ENCODE results near the gene SYMPK.

The SYMPK gene

DNA sequence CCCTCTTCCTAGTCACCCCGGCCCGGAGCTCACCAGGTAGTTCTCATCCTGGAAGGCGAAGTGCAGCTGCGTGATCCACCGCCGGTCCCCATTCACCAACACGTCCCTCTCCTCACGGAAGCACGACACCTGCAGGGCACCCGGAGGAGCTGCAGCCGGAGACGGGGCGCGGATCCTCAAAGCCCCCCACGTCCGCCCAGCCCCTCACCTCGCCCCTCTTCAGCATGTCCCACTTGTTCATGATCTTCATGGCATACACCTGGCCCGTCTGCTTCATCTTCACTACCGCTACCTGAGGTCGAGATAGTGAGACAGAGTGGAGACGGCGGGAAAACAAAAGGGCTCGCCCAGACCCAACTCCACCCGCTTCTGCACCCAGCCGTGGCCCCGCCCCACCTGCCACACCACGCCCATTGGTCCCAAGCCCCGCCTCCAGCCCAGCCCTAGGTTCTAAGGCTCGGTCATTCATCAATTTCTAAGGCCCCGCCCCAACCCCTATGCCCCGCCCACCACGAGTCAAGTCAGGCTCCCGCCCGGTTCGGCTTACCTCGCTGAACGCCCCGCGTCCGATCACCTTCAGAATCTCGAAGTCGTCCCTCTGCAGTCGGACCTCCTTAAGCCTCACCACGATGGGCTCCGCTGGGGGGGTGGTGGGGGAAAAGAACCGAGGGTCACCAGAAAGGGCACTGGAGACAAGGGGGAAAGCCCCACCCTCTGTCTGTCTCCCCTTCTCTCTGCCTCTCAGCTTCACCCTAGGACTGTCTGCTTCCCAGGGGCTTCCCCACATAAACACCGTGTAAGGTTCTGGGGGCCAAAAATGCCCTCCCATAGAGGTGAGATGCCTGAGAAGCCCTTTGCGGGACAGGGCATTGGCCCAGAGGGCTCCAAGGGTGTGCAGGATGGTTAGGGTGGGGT, 83.5 kb downstream of the SYMPK start:
- DNase-seq = peak; percentile 95

DNA sequence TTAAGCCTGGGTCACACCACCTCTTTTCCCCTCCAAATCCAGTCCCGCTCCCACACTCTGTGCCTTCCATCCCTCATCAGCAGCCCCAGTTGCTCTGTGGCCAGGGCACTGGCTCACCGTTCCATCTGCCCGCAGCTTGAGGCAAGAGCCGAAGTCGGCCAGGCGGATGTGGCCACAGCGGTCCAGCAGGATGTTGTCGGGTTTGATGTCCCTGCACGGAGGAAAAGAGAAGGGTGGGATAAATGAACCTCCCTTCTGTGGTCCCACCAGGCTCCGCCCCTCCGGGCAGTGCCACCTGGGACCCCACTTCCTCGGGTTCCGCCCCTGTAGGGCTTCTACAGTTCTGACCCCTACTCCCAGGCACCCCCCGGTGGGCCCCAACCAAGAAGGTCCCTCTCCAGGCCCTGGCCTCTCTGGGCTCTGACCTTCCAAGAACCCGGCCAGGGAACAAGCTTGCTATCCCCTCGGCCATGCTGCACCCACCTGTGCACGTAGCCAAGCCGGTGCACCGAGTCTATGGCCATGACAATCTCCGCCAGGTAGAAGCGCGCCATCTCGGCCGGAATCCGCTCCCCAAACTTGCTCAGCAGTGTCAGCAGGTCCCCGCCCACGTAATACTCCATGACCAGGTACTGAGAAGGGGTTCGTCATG, 84.8 kb downstream of the SYMPK start:
- DNase-seq = no peak

DNA sequence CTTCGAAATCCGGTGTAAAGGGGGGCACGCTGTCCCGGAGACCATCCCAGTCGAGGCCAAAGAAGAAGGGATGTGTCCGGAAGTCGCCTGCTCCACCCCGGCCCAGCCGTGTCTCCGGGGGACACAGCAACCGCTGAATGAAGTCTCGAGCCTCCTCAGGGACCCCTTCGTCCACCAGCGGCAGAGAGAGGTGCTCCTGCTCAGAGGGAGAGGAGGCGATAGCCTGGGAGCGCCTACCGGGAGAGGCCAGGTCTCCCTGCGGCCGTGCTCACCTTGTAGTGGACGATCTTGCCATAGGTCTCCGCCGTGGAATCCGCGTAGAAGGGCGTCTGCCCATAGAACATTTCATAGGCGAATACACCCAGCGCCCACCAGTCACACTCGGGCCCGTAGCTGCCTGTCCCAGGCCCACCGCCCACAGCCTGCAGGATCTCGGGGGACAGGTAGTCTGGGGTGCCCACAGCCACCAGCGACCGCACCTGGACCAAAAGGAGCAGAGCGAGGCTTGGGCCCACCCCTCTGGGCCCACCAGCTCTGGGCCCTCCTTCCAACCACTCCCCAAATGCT, 85.5 kb downstream of the SYMPK start:
- DNase-seq = no peak

DNA sequence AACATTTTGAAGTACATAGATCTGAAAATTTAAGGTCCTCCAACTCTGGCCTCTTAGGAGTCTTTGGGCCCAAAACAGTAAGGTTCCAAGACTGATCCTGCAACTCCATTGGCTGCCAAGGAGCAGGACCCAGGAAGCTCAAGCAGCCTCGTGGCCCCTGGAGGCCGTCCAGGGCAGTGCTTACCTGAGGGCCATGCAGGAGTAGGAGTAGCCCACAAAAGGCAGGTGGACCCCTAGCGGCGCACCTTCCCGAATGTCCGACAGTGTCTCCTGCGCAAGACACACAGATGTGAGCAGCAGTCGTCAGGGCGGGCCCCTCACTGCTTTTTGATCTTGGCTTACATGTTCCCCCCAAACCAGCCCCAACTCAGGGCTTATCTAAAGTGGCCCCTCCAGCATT, 88.2 kb downstream of the SYMPK start:
- DNase-seq = no peak

DNA sequence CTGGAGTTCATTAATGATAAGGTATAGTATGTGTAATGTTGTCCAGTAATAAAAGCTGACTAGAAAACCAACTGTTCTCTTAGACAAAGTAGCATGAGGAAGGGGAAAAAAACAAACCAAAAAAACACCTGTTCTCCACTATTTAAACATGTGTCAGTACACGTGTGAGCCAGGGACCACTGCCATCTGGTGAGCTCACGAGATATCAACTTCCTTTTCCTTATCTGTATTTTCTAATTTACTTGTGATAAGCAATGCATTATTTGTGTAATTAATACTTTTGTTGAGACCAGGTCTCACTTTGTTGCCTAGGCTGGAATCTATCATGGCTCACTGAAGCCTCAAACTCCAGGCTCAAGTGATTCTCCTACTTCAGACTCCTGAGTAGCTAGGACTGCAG, 89.6 kb downstream of the SYMPK start:
- no peak for DNase-seq

DNA sequence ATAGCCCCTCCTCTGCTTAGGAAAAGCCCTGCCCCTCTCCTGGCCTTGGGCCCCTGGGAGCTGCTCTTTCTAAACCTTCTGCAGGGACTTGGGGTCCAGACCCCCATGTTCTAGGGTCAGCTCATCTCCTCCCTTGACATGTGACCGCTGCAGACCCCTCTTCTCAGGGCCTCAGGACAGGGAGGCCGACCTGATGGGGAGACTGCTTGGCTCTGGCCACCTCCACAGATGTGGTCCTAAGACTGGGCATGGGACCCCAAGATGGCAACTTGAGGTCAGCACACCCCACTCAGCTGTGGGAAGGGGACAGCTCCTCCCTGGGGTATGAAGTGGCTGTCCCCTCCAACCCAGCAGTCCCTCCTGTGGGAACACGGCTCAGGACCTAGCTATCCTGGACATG, 90.0 kb downstream of the SYMPK start:
- no peak for DNase-seq

DNA sequence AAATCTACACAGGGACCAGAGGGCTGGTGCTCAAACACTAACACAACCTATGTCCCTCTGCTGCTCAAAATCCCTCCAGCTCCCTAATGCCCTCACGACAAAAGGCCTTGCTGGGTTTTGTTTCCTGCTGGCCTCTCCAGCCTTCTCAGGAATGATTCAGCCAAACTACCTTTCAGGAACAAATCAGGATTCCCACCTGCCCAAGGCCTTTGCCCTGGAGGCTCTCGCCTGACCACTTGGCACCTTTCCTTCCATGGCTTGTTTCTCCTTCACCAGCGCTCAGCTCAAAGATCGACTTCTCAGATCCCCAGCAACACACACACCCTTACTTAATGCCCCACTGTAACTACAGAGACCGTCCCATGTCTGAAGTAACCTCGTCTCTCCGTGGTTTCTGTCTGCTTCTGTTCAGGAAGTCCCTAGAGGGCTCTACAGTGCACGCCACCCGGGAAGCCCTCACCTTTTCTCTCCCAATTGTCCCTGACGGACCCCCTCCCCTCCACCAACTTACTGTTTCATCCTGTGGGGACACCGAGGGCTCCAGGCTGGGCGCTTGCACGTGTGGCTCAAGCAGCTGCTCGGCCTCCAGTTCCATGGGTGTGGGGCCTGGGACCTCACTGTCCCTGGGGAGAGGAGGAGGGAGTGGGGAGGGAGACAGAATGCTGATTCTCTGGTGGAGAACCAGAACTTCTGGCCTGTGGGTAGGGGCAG, 90.7 kb downstream of the SYMPK start:
- DNase-seq = no peak

DNA sequence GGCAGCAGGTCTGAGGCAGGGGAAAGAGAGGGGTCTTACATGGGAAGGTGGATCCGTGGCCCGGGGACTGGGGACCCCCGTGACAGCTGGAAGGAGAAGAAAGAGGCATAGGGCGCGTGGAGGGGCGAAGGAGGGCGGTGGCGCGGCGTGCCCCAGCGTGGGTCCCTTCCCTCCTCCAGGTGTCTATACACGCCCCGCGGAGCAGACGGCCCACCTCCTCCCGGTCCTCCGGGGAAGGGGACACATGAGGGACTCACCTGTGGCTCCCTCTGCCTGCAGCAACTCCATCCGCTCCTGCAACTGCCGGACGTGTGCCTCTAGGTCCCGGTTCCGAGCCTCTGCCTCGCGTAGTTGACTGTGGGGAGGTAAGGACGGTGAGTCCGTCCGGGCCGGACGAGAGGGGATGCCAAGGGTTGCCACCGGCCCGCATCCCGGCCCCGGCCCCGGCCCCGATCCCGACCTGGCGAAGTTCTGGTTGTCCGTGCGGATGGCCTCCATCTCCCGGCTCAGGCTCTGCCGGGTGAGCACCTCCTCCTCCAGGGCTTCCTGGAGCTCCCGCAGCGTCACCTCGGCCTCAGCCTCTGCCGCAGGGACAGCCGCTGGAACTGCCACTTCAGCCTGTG, 91.5 kb downstream of the SYMPK start:
- no peak for DNase-seq

DNA sequence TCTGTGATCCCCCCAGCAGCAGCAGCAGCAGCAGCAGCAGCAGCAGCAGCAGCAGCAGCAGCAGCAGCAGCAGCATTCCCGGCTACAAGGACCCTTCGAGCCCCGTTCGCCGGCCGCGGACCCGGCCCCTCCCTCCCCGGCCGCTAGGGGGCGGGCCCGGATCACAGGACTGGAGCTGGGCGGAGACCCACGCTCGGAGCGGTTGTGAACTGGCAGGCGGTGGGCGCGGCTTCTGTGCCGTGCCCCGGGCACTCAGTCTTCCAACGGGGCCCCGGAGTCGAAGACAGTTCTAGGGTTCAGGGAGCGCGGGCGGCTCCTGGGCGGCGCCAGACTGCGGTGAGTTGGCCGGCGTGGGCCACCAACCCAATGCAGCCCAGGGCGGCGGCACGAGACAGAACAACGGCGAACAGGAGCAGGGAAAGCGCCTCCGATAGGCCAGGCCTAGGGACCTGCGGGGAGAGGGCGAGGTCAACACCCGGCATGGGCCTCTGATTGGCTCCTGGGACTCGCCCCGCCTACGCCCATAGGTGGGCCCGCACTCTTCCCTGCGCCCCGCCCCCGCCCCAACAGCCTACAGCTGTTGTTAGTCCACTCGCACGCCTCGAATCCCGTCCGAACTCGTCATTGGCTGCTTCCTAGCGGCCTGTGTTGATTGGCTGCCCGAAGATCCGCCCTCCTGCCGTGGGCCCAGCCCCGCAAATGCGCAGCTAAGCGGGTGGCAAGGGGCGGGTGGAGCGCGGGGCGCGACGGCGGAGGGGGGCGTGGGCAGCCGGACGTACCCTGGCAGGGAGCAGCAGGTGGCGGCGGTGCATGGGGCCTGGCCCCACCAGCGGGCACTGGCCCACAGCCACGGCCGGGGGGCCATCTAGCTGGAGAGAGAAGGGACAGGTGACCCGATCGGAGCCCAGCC, 92.5 kb downstream of the SYMPK start:
- DNase-seq = peak; percentile 90

DNA sequence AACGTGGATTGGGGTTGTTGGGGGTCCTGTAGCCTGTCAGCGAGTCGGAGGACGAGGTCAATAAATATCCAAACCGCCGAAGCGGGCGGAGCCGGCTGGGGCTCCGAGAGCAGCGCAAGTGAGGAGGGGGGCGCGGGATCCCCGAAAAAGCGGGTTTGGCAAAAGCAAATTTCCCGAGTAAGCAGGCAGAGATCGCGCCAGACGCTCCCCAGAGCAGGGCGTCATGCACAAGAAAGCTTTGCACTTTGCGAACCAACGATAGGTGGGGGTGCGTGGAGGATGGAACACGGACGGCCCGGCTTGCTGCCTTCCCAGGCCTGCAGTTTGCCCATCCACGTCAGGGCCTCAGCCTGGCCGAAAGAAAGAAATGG, 93.1 kb downstream of the SYMPK start:
- DNase-seq = peak; percentile 55

DNA sequence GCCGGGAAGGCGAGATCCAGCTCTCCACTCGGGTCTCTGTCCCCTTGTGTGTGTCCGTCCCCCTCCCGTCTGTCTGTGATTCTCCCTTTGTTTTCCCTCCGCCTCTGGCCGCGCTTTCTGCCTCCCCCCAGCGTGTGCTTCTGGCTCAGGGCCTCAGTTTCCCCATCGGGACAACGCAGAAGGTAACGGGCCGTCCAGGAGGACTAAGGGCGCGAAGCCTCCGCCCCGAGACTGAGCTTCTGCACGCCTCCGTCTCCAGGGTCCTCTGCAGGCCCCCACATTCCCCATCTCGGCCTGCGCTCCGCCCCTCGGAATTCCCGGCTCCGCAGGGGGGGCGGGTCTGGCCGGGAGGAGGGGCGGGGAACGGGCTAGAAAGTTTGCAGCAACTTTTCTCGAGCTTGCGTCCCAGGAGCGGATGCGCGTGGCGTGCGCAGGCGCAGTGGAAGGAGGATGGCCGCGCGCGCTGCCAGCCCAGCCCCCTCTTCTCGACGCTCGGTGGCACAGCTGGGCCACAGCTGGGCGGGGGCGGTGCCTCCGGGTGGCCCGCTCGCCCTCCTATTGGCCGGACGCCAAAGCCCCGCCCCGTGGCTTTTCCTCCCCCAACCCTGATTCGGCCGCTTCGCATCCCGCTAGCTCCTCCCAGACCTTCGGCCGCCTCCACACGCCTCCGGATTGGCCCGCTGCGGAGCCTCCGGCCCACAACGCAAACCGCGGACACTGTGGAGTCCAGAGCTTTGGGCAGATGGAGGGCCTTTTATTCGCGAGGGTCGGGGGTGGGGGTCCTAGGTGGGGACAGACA, 93.8 kb downstream of the SYMPK start, which contains the start of gene SIX5:
SIX5 (minus strand) TSS at position 269 of the 799 bp plus-strand sequence. CDS start 408 bp downstream, outside the sequence.
- DNase-seq = peak; percentile 97

DNA sequence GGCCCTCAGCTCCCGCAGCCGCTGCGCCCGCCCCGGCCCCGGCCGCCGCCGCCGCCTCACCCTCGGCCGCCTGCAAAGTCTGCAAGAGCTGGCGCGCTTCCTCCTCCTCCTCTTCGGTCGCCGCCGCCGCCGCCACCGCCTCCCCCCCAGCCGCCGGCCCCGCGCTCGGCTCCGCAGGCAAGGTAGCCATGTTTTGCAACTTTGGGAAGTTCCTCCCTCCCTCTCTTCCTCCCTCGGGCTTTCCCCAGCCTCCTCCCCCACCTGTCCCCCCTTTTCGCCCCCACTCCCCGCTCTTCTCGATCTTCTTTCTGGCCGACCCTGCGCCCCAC, 94.3 kb downstream of the SYMPK start:
- peak; percentile 50 for DNase-seq

DNA sequence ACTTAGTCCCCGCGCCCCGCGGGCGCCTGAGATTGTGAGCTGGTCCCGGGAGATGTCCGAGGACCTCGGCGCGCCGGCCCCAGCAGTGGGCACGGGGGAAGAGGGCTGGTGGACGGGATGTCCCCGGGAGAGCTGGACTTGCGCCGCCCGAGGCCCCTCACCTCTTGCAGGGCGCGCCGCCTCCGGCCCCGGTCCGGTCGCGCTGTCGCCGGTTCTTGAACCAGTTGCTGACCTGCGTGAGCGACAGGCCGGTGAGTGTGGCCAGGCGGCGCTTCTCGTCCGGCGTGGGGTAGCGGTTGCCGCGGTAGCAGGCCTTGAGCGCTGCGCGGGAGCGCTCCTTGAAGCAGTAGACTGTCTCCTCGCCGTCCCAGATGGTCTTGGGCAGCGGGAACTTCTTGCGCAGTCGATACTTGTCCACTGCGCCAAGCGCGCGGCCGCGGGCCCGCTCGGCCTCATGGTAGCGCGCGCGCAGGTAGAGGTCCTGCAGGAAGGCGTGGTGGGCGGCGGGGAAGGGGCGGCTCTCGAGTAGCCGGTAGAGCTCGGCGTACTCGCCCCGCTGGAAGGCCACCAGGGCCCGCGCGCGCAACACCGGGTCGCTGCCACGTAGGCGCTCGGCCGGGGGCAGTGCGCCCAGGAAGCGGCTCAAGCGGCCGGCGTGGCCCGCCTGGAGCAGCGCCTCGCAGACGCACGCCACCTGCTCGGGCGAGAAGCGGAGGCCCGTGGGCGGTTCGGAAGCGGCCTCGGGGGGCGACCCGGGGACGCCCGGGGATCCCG, 94.9 kb downstream of the SYMPK start:
- DNase-seq = no peak

DNA sequence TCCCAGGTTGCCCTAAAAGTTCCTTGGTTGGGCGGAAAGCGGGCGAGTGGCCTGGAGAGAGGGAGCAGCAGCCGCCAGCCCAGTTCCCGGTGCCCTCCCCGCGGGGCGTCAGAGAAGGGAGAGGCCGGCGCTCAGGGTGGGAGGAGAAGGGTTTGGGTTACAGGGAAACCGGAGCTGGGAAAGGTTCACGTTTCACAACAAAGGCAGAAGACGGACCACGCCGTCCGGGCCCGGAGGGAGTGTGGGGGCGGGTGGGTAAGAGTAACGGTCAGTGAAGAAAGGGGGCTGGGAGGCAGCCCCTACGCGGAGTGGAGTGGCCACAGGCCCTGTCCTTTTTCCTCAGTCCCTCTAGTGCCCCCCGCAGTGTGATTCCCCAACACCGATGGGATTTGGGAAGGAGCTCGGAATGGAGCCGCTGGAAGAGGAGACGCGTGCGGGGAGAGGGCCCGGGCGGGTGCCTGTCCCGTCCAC, 95.5 kb downstream of the SYMPK start:
- no peak for DNase-seq

DNA sequence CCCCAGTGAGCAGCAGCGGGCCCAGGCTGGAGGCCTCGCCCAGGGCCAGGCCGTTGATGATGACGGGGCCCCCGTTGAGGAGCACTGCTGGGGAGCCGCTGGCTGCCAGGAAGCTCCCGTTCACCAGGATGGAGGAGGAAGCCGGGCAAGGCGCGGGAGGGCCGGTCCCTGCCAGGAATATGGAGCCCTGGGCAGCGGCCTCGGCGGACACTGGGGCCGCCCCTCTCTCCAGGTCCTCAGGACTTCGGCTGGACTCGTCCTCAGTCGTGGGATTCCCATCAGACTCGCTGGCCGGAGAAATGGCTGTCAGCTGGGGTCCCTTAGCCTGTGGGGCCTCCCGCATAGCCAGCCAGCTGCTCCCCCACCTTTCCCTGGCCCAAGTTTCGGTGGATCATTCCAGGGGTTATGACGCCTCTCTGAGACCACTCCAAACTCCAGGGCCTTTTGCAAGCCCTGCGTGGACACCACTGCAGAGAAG, 96.0 kb downstream of the SYMPK start:
- no peak for DNase-seq

DNA sequence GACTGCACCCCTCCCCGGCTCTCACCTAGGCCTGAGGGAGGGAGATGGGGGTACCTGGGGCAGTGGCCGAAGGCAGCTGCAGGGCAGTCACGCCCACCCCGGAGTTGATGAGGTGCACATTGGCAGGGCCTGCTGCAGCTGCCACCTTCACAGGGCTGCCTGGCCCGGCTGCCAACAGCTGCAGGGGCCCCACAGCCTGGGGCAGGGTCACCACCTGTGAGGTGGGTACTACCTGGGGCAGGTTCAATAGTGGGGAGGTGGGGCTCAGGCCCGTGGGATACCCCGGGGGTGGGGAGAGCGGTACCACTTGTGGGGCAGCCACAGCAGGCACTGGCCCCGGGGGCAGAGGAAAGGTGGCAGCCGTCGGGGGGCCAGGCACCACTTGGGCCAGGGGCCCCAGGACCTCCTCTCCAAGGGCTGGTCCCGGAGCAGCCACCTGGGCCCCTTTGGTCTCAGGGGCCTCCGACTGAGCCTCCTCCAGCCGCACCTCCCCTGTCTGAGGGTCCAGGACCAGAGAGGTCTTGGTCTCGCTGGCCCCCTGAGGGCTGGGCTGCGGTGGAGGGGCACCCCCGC, 96.6 kb downstream of the SYMPK start:
- DNase-seq = no peak

DNA sequence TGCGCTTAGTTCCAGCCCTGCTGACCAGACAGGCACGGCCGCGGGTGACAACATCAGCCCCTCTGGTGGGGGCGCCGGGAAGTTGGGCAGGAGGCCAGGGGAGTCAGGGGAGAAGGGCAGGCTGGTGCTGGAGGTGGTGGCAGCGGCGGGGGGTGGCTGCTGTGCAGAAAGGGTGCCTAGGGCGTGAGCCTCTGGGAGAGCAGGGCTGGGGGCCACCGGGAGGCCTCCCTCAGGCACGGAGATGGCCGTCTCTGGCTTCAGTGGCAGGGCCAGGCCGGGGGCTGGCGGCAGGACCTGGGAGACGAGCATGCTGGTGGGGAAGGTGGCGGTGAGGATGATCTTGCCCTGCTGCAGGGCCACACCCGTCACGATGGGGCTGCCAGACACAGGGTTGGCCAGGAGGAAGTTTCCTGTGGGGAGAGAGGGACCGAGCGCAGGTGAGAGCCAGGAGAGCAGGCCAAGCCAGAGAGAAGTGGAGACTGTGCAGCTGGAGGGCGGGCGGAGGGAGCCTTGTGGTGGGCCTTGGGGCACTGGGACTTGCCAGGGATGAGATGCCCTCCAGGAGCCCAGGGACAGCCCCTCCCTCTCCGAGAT, 97.1 kb downstream of the SYMPK start:
- DNase-seq = no peak

All from stimulated activated CD4-positive, alpha-beta T cell treated with anti-CD3 and anti-CD28 coated beads, Interleukin-1b, Interleukin-23, amount 100 ng/mL, for 48 hours (primary cell).